Retinal pigment epithelial cell (primary cell): Measurements from ENCODE around the gene PARN.
"Not testable (repeated sequence)": the region's sequence is repeated elsewhere in the genome, so short reads cannot be mapped to it uniquely, and the experiment has no call there.

Experiments used
- DNase-seq: peaks from one replicate; pipeline ENCODE4 v3.0.0-alpha.2; 2010; ENCODE audit warnings: low read depth
- H3K4me3 ChIP-seq: 2 replicates; pipeline ENCODE4 v1.5.1; 2011; ENCODE audit warnings: mild to moderate bottlenecking, low read length, control low read depth, moderate library complexity
- CTCF ChIP-seq: conservative IDR thresholded peaks from 2 replicates; pipeline ENCODE4 v1.5.1; 2011; ENCODE audit warnings: low read depth, low read length, control low read depth, inconsistent platforms

The PARN gene

GRCh38 chr16:14559809-14560241 is 70.2 kb downstream of the PARN start:
- DNase-seq: no peak
- TF ChIP-seq CTCF: no peak
- H3K4me3 ChIP-seq: no peak overlapping the region

GRCh38 chr16:14553447-14553846 is 76.6 kb downstream of the PARN start:
- no peak for TF ChIP-seq CTCF
- no peak overlapping the region for H3K4me3 ChIP-seq
- no peak for DNase-seq

GRCh38 chr16:14549789-14550153 is 80.3 kb downstream of the PARN start:
- DNase-seq: no peak
- TF ChIP-seq CTCF: no peak

GRCh38 chr16:14548933-14549788 is 80.9 kb downstream of the PARN start:
- H3K4me3 ChIP-seq: no peak overlapping the region
- no peak for TF ChIP-seq CTCF
- no peak for DNase-seq

More at GRCh38 chr16:14549789-14550153, 80.3 kb downstream of the PARN start:
- H3K4me3 ChIP-seq: no peak overlapping the region

- H3K4me3 ChIP-seq: no peak overlapping the region
- no peak for DNase-seq
- no peak for TF ChIP-seq CTCF
Observed at GRCh38 chr16:14545346-14545884, 84.6 kb downstream of the PARN start.

GRCh38 chr16:14544846-14545245 is 85.2 kb downstream of the PARN start:
- not testable (repeated sequence) for H3K4me3 ChIP-seq, DNase-seq

GRCh38 chr16:14539631-14540030 is 90.4 kb downstream of the PARN start:
- no peak overlapping the region for H3K4me3 ChIP-seq
- TF ChIP-seq CTCF: no peak
- no peak for DNase-seq
